ENCODE data around the gene ROR1. TPM values are rescaled to one million over a fixed set of nuclear protein-coding genes. Genes with fewer than 3 reads are reported as not detected.

ROR1 gene
- total and polyA plus RNA-seq, 9 of the 15 experiments (the other 6 are each of a cell fraction or from before 2014, with no cell fraction given) = 0.02 TPM; not detected in 8

GRCh38 chr1:63924600-63924999, 150.8 kb downstream of the ROR1 start (continued):
- TF ChIP-seq RERE (CRISPR knock-in tag; IDR thresholded peaks at IDR 0.05; ENCODE audit: borderline replicate concordance) = no peak
- no peak for TF ChIP-seq TAL1 (IDR thresholded peaks at IDR 0.05)
- TF ChIP-seq NR3C1 (CRISPR knock-in tag; IDR thresholded peaks at IDR 0.05) = no peak
- TF ChIP-seq MTA1 (IDR thresholded peaks at IDR 0.05; ENCODE audit: borderline replicate concordance) = no peak
- no peak for TF ChIP-seq FOXJ2 (tag; IDR thresholded peaks at IDR 0.05)
- no peak for TF ChIP-seq ZNF124 (CRISPR knock-in tag; IDR thresholded peaks at IDR 0.05)
- TF ChIP-seq SIRT6 (IDR thresholded peaks at IDR 0.05; ENCODE audit: low read depth, low read length) = no peak
